Measurements from ENCODE around the gene TNFRSF21. TPM values are rescaled to one million over a fixed set of nuclear protein-coding genes. Genes with fewer than 3 reads are reported as not detected.
A peak's percentile ranks its signal among the peaks of the same experiment; 100 is the strongest.

The TNFRSF21 gene
- total RNA-seq, 1 donor from 2014 or later: 10.9 TPM

GRCh38 chr6:47202644-47203205 lies 107.0 kb downstream of the TNFRSF21 start:
- intact Hi-C loops (cut with DNase I): no loop called here
- no peak for ATAC-seq (ENCODE audit: poor library complexity)

GRCh38 chr6:47200536-47201334 lies 109.0 kb downstream of the TNFRSF21 start:
- no peak for DNase-seq
- intact Hi-C loops (cut with DNase I): no loop called here

More at GRCh38 chr6:47202644-47203205, 107.0 kb downstream of the TNFRSF21 start:
- no peak for DNase-seq

GRCh38 chr6:47197682-47198640 lies 111.7 kb downstream of the TNFRSF21 start:
- ATAC-seq (ENCODE audit: poor library complexity) (no peak), DNase-seq (no peak)
- intact Hi-C loops (cut with DNase I): no loop called here

More at GRCh38 chr6:47200536-47201334, 109.0 kb downstream of the TNFRSF21 start:
- no peak for ATAC-seq (ENCODE audit: poor library complexity)

GRCh38 chr6:47196113-47196512 lies 113.6 kb downstream of the TNFRSF21 start:
- DNase-seq: no peak
- ATAC-seq (ENCODE audit: poor library complexity): no peak
- intact Hi-C loops (cut with DNase I): no loop called here

DNA sequence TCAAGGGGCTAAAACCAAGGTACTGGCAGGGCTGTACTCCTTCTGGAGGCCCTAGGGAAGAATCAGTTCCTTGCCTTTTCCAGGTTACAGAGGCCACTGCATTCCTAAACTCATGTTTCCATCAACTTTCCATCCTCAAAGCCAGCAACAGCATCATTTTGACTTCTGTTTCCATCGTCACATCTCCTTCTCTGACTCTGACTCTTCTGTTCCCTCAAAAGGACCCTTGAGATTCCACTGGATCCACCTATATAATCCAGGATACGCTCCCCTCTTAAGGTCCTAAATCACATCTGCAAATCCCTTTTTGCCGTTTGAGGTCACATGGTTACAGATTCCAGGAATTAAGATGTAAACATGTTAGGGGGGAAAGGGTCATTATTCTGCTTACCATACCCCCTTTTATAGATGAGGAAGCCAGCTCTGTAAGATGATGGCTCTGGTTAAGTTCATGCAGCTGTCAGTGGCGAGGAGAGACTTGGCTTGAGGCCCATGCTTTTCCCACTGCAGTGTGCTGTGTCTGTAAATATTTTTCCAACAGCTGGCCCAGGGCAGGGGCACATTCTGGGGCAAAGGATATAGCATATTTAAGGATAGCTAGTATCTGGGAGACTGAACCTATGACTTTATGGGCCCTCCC lies 114.6 kb downstream of the TNFRSF21 start:
- peak; percentile 94 for ATAC-seq (ENCODE audit: poor library complexity)
- DNase-seq: peak; percentile 58
- intact Hi-C loops (cut with DNase I): no loop called here

DNA sequence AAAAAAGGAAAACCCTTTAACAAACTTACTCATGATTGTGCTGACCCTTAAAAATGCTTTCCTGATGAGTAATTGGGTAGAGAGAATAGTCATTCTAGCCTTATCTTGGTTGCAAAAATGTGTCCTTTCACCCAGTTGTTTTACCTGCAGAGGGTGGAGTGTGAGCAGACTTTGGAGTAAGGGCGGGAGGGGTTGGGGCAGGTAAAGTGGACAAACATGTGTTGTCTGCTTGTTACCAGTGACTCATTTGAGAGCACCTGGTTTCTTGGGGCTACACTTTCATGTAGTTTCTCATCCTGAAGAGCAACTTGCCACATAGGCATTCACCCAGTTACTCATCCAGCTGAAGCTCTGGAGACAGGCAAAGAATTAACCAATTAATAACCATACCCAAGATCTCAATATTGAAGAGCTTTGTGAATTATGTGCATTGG lies 121.1 kb downstream of the TNFRSF21 start:
- ATAC-seq (ENCODE audit: poor library complexity): no peak

GRCh38 chr6:47187893-47188587 lies 121.7 kb downstream of the TNFRSF21 start:
- no peak for DNase-seq
- intact Hi-C loops (cut with DNase I): no loop called here
- no peak for ATAC-seq (ENCODE audit: poor library complexity)

More for the DNA sequence above, 121.1 kb downstream of the TNFRSF21 start:
- no peak for DNase-seq
- intact Hi-C loops (cut with DNase I): no loop called here

DNA sequence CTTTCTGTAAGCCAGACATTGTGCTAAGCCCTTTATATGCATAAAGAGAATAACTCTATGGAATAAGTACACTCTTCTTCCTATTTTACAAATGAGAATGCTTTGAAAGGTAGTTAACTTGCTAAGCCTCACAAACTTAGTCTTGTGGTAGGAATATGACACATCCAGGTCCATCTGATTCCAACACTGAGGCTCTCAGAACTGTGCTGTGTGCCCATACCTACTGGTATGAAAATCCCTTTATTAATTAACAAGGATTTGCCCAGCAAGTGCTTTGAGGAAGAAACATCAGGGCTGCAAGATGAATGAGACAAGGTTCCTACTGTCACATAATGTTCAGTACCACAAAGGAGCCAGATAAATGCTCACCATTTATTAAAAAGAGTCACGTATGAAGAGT lies 122.6 kb downstream of the TNFRSF21 start:
- intact Hi-C loops (cut with DNase I): no loop called here
- no peak for ATAC-seq (ENCODE audit: poor library complexity)

GRCh38 chr6:47182291-47182957 lies 127.3 kb downstream of the TNFRSF21 start:
- intact Hi-C loops (cut with DNase I): no loop called here
- DNase-seq (no peak), ATAC-seq (ENCODE audit: poor library complexity) (no peak)

More for the DNA sequence above, 122.6 kb downstream of the TNFRSF21 start:
- DNase-seq: no peak

GRCh38 chr6:47181681-47182080 lies 128.0 kb downstream of the TNFRSF21 start:
- intact Hi-C loops (cut with DNase I): no loop called here
- DNase-seq (no peak), ATAC-seq (ENCODE audit: poor library complexity) (no peak)

Other genes starting within 250 kb of the TNFRSF21 start
- gene CD2AP, start 167.9 kb upstream of the TNFRSF21 start, total RNA-seq: 10.8 TPM

Measured in Right ventricle myocardium superior (tissue), 1 donor.